Measurements from ENCODE around the gene ZNF699.
"Not testable (repeated sequence)": the region's sequence is repeated elsewhere in the genome, so short reads cannot be mapped to it uniquely, and the experiment has no call there.

Gene ZNF699

DNA sequence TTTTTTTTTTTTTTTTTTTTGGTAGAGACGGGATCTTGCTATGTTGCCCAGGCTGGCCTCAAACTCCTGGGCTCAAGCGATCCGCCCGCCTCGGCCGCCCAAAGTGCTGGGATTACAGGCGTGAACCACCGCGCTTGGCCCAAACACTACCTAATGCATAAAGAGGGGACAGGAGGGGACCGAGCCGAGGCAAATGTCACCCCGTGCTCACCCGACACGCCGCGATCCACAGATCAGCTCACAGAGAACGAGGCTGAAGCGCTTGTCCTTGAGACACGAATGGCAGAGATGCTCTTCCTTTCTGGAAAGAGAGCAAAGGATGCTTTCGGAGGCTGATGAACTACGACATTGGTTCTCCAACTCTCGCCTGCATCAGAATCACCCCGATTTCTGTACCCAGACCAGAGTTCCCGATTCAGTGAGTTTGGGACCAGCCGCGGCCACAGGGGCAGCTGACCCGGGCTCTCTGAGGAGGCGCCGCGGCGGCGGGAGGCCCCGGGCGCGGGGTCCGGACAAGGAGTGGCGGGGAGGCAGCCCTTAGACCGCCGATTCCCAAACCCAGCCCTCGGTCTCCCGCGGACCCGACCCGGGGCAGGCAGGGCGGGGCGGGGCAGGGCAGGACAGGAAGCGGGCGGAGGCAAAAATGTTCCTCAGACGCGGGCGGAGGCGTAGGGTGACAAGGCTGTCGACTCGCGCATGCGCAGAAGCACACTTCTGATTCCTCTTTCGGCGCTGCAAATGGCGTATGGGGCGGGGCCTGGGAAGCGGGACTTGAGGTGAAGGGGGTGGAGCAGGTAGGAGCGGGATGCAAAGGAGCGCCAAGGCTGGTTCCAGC is at the start of gene ZNF699:
TSS of gene ZNF699 (minus strand) at position 700 of the 835 bp plus-strand sequence. CDS start 4,719 bp downstream, outside the sequence.
- peak; percentile 99 for DNase-seq

DNA sequence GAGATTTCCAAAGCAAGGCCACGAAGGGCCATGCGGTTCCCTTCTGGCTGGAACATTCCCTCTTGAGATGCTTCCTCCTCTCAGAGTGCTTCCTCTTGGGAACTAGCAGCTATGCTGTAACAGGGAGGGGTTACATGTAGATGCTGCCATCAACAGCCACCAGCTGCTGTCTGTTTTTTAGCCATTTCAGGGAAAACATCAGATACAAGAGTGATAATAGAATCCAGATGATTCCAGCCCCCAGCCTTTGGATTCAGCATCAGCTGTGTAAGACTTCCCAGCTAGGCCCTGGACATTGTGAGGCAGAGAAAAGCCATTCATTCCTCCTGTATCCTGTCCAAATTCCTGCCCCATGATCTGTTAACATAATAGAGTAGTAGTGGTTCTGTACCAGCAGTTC is 45.0 kb upstream of the ZNF699 start:
- DNase-seq = no peak

DNA sequence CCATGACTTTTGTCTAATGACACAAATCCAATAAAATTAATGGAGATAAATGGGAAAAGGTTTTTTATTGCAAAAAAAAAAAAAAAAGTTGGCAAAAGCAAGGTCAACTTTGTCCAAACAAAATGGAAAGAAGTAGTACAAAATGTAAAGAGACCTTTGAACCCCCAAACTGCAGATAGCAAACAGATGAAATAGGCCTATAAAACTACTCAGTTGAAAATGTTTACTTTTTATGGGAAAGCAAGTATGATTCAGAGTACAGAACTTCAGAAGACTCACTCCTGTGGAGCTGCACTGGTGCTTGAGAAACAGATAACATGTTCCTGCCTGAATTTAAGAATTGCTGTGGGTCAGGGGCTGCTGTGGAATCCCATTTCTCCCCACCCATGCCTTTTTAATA is 43.4 kb upstream of the ZNF699 start:
- DNase-seq = no peak

DNA sequence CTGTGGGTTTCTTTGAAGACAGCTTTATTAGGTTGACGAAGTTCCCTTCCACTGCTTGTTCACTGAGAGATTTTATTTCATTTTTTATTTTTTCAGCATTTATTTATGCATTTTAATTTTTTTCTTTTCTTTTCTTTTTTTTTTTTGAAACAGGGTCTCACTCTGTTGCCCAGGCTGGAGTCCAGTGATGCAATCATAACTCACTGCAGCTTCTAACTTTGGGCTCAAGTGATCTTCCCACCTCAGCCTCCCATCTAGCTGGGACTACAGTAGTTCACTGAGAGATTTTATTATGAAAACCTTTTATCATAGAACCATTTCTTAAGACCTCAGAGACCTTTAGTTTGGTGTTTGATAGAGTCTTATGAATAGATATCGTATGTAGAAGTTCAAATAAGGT is 42.9 kb upstream of the ZNF699 start:
- no peak for DNase-seq

DNA sequence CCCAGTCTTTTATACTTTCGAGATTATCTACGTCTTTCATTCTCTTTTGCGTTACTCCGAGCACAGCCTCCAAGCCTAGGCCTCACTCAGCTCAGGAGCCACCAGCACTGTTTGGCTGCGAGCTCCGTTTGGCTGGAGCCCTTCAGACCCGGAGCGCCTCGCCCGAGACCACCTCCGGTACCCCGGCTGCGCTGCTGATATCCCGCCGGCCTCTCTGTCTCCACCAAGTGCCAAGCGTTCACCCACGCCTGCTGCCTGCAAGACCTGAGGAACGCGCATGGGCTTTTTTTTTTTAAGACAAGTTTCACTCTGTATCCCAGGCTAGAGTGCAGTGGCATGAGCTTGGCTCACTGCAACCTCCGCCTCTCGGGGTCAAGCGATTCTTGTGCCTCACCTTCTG is 39.0 kb upstream of the ZNF699 start:
- no peak for DNase-seq

DNA sequence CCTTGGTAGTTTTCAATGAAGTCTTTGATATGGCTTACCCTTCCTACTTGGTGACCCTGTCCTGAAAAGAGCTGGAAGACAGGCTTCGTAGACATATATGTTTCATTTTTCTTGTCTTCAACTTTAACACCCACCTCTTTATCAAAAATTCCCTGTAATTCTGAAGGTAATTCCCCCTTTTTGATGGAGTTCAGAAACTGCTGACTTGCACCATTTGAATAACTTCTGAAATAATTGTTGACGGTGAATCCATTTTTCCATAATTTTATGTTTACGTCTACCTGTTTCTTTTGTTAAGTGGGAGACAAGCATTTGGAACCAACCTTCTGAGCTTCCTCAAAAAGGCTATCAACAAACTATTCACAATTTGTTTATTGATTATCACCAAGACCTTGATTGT is 38.6 kb upstream of the ZNF699 start:
- no peak for DNase-seq

DNA sequence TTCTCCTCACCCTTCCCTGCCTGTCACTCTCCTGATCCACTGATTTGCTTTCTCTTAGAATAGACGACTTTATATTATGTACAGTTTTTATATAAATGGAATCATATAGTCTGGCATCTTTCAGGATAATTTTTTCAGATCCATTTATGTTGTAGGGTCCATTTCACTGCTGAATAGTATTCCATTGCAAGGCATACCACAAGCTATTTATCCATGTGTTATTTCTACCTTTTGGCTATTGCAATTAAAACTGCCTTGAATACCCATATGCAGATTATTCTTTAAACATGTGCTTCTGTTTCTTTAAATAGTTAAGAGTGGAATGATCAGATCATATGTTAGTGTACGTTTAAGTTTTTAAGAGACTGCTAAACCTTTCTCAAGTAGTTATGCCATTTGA is 35.4 kb upstream of the ZNF699 start:
- DNase-seq = no peak

DNA sequence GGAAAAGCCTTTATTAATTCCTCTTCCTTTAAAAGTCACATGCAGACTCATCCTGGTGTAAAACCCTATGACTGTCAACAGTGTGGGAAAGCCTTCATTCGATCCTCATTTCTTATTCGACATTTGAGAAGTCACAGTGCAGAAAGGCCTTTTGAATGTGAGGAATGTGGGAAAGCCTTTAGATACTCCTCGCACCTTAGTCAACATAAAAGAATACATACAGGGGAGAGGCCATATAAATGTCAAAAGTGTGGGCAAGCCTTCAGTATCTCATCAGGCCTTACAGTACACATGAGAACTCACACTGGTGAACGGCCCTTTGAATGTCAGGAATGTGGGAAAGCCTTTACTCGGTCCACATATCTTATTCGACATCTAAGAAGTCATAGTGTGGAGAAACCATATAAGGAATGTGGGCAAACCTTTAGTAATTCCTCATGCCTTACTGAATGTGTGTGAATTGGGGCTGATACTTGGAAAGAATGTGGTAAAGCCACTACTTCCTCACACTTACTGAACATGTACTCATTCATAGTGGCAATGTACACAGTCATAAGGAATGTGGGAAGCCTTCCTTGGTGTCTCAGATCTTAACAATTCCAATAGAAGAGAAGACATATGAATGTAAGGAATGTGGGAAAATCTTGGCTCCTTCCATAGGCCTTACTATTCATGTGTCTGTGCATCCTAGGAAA is 33.1 kb upstream of the ZNF699 start:
- DNase-seq = no peak

DNA sequence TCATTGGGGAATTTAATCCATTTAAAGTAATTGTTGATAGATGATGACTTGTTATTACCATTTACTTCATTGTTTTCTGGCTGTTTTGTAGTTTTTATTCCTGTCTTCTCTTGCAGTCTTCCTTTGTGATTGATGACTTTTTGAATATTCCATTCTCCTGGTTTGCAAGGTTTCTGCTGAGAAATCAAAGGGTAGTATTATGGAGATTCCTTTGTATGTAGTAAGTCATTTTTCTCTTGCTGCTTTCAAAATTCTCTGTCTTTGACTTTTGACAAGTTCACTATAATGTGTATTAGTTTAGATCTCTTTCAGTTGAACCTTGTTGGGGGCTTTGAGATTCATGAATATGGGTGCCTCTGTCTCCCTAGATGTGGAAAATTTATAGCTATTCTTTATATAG is 20.4 kb upstream of the ZNF699 start:
- DNase-seq = no peak

DNA sequence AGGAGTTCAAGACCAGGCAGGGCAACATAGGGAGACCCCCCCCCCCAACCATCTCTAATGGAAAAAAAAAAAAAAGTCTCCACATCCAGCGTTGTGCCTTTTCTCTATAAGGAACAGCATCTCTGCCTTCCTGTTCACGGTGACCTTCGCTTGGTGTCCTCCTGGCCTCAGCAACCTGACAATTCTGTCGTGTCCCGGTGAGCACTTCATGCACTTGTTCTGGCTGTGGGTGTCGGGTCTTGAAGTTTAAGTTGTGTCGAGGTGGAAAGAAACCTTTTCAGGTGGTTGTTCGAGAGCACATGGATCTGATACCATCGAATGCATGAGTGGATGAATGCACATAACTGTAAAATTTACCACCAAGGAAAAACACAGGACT is 14.9 kb upstream of the ZNF699 start:
- no peak for DNase-seq

DNA sequence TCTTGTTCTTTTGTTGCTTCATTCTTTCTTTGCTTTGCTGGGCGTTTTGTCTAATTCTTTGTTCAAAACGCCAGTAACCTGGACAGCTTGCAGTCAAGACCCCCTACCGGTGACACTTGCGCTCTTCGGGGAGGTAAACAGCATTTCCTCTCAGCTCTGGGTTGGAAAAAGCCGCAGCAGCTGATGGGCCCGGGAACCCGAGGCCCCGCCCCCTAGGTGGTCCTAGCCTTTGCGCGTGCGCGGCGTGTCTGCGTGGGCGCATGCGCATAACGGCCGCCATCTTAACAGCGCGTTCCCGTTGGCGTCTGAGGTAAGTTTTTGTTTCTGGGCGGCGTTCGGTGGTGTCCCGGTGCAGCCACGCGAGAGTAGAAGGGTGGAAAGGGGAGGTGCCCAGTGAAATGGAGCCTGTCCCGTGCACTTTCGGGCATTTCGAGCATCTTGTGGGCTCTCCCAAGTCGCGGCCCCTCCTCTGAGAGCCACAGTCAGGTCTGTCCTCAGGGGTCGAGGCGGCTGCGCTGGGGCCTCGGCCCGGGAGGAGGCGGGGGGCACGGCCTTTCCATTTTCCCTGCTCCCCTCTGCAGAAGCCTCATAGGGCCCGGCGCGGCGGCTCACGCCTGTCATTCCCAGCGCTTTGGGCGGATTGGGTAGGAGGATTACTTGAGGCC is 14.4 kb upstream of the ZNF699 start, which contains the start of gene ZNF559:
TSS of gene ZNF559 (plus strand) at position 261 of the 665 bp plus-strand sequence. CDS start 14,371 bp downstream, outside the sequence.
- peak; percentile 94 for DNase-seq

DNA sequence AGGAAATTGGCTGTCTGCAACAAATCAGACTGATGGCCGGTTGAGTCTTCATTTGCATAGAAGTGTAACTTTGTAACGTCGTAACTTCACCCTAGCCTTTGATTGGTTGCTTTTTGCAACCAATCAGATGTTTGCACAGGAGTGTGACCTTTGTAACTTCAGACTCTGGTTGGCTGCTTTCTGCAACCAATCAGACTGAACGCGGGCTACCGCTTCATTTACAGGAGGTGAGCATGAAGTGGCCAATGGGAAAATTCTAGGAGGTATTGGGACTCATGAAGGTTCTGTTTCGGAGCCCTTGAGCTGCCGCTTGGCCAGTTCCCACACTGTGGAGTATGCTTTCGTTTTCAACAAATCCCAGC is 13.9 kb upstream of the ZNF699 start:
- peak; percentile 67 for DNase-seq

DNA sequence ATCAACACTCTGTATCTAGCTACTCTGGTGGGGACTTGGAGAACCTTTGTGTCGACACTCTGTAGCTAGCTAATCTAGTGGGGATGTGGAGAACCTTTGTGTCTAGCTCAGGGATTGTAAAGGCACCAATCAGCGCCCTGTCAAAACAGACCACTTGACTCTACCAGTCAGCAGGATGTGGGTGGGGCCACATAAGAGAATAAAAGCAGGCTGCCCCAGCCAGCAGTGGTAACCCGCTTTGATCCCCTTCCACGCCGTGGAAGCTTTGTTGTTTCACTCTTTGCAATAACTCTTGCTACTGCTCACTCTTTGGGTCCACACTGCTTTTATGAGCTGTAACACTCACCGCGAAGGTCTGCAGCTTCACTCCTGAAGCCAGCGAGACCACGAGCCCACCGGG is 12.6 kb upstream of the ZNF699 start:
- not testable (repeated sequence) for DNase-seq

DNA sequence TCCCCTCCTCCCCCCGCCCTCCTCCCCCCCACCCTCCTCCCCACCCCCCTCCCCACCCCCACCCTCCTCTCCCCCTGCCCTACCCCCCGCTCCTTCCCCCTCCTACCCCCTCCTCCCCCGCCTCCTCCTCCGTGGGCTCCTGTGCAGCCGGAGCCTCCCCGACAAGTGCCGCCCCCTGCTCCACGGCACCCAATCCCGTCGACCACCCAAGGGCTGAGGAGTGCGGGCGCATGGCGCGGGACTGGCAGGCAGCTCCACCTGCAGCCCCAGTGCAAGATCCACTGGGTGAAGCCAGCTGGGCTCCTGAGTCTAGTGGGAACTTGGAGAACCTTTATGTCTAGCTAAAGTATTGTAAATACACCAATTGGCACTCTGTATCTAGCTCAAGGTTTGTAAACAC is 12.1 kb upstream of the ZNF699 start:
- not testable (repeated sequence) for DNase-seq

DNA sequence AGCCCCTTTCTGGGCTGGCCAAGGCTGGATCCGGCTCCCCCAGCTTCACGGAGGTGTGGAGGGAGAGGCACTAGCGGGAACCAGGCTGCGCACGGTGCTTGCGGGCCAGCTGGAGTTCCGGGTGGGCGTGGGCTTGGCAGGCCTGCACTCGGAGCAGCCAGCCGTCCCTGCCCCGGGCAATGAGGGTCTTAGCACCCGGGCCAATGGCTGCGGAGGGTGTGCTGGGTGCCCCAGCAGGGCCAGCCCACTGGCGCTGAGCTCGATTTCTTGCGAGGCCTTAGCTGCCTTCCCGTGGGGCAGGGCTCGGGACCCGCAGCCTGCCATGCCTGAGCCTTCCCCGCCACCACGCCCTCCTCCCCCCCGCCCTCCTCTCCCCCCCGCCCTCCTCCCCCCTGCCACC is 11.7 kb upstream of the ZNF699 start:
- no peak for DNase-seq

DNA sequence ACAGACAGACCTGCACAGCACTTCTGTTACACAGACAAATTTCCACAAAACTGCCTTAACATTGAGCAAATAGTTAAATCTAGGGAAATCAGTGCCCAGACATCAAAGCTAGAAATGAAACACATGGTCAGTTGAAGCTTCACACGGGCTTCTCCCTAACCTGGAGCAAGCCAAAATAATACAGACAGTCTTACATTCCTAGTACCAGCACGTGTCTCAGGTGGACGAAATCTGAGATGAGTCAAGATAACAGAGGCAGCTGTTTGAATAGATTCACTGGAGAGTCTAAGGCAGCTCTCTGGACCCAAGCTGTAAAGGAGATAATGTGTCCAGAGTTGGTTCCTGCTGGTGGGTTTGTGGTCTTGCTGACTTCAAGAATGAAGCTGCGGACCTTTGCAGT is 4.1 kb upstream of the ZNF699 start:
- no peak for DNase-seq

DNA sequence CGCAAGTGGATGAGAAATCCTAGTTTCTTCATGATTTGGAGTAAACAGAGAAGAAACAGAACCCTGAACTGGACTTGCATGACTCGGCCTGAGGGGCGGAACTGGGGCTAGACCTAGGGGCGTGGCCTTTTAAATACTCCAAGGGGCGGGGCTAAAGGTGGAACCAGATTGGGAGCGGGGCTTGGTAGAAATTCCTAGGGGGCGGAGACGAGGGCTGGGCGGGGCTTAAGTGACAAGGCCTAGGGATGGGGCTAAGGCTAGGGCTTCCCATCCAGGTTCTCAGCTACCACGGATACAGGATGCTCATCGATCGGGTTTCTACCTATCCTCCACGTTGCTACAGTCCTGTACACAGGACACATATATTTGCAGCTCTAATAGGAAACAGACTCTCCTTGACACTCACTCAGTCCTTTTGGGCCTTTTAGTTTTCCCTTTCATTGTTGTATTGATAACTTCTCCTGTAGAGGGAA is 372 bp upstream of the ZNF699 start:
- no peak for DNase-seq

DNA sequence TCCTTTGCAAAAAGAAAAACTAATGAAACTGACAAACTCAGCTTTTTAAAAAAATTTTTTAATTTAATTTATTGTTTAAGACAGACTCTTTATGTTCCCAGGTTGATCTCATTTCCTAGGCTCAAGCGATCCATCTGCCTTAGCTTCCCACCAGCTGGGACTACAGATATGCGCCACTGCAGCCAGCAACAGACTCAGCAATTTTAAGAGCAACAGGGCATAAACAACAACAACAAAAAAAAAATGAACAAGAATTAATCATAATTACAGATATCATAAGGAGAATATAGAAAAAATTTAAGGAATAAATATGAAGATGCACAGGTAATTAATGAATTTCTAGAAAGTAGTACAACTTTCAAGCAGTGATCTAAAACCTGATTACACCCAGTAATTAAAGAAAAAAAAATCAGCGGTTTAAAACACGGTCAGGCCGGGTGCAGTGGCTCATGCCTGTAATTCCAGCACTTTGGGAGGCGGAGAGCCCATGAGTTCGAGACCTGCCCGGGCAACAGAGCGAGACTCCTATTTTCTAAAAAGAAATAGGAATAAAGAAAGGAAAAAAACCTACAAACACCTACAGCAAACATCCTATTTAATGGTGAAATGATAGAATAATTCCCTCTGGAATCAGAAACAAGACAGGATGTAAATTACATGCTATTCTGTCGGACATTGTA is 1.4 kb downstream of the ZNF699 start:
- no peak for DNase-seq

DNA sequence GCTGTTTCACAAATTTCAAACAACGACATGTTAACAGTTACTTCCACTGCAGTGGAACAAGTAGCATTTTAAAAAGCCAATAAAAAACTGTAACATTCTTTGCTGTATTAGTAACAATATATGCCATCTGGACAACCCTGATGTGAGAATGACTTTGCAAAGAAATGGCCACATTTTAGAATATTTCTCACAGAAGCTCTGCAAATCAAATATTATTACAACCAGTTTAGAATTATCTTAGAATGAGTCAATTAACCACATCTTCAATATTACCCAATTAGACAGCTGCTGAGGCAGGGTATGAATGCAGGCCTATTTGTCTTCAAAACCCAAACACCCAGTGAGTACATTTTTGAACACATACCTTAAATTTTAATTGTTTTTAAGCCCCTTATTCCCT is 3.2 kb downstream of the ZNF699 start:
- DNase-seq = no peak

DNA sequence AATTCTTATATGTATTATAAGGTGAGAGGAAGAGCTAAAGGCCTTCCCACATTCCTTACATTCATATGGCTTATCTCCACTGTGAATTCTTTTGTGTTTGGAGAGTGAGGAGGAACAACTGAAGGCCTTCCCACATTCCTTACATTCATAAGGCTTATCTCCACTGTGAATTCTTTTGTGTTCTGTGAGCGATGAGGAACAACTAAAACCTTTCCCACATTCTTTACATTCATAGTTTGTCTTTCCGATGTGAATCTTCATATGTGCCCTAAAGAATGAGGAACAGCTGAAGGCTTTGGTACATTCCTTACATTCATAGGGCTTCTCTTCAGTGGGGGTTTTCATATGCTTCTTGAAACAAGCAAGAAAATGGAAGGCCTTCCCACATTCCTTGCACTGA is 13.3 kb downstream of the ZNF699 start:
- no peak for DNase-seq

DNA sequence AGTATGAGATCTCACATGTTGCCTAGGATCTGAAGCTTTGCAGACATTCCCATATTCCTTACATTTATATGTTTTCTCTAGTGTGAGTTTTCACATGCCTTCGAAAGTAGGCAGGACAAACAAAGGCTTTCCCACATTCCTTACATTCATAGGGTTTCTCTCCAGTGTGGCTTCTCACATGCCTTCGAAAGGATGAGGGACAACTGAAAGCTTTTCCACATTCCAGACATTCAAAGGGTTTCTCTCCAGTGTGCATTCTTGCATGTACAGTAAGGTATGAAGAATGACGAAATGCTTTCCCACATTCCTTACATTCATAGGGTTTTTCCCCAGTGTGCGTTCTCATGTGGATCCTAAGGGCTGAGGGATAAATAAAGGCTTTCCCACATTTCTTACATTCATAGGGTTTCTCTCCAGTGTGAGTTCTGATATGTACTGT is 14.2 kb downstream of the ZNF699 start:
- no peak for DNase-seq

DNA sequence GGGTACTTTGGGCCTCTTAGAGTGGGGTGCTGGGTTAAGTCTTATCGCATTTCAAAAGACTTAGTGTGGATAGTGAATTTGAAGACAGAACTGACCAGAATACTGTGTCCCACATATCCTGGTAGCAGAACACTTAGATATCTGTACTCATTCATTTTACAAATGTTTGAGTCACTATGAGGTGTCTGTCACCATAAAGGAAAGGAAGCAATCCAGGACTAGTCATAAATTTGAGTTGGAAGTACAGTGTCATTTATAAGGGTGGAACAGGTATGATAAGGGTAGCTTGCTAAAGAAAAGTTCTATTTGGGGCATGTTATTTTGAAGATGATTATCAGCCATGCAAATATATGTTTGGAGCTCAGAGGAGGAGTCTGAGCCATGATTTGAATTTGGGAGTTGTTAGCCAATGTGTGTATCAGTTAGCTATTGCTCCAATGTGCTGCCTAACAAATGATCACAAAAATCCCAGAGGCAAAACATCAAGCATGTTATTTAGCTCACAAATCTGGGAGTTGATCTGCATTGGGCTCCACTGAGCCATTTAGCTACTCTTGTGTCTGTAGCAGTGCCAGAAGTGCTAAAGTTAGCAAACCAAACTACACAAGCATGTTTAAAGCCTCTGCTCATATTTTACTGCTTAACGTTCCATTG is 20.3 kb downstream of the ZNF699 start:
- DNase-seq = no peak

DNA sequence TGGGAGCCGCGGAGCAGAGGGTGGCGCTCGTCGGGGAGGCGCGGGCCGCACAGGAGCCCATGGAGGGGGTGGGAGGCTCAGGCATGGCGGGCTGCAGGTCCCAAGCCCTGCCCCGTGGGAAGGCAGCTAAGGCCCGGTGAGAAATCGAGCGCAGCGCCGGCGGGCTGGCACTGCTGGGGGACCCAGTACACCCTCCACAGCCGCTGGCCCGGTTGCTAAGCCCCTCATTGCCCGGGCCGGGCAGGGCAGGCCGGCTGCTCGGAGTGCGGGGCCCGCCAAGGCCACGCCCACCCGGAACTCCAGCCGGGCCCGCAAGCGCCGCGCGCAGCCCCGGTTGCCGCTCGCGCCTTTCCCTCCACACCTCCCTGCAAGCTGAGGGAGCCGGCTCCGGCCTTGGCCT is 26.2 kb downstream of the ZNF699 start:
- not testable (repeated sequence) for DNase-seq
